ENCODE measurements around the gene PTTG1IP.

DNA sequence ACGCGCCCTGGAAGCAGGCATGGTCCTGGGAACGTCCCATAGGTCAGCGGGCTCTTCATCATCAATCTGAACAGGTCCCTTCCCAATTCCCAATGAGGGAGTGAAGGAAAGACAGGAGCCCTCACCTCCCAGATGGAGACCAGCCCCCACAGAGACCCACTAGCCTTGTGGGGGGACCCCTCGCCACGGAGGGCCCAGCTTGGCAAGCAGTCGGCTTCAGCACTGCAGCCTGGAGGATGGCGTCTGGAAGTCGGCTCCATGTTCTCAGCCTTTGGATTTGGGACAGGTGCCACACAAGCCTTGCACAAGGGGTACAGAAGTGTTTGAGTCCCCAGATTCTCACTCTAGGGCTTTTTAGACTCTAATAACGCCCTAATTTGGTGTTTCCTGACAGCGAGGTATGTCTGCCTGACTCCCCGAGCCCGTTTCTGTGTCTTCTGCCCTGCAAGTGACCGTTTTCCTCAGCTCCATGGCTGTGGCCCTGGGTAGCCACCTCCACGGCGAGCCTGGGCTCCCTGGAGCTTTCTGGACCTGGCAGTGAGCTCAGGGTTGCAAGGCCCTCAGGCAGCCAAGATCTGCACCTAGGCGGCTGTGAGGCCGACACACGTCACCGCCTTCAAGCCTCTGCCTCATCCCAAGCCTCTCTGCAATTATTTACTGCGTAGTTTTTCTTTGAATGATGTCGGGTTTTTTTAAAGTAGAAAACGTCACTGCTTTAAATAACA, 30.6 kb downstream of the PTTG1IP start:
- TF ChIP-seq, protein P1, sequence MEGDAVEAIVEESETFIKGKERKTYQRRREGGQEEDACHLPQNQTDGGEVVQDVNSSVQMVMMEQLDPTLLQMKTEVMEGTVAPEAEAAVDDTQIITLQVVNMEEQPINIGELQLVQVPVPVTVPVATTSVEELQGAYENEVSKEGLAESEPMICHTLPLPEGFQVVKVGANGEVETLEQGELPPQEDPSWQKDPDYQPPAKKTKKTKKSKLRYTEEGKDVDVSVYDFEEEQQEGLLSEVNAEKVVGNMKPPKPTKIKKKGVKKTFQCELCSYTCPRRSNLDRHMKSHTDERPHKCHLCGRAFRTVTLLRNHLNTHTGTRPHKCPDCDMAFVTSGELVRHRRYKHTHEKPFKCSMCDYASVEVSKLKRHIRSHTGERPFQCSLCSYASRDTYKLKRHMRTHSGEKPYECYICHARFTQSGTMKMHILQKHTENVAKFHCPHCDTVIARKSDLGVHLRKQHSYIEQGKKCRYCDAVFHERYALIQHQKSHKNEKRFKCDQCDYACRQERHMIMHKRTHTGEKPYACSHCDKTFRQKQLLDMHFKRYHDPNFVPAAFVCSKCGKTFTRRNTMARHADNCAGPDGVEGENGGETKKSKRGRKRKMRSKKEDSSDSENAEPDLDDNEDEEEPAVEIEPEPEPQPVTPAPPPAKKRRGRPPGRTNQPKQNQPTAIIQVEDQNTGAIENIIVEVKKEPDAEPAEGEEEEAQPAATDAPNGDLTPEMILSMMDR (IDR thresholded peaks at IDR 0.05), result no peak
- TF ChIP-seq POLR2A (IDR thresholded peaks at IDR 0.05), result no peak
